HG03045 (cell line): ENCODE results near the gene GRK7.
"Not testable (repeated sequence)": the region's sequence is repeated elsewhere in the genome, so short reads cannot be mapped to it uniquely, and the experiment has no call there.

Experiments
- ATAC-seq: cut with Tn5 transposase; IDR thresholded peaks from one replicate; pipeline ENCODE4 v1.9.1; 2021; ENCODE audit warnings: mild to moderate bottlenecking, moderate library complexity; ENCODE audit not compliant: unreplicated experiment

The GRK7 gene

DNA sequence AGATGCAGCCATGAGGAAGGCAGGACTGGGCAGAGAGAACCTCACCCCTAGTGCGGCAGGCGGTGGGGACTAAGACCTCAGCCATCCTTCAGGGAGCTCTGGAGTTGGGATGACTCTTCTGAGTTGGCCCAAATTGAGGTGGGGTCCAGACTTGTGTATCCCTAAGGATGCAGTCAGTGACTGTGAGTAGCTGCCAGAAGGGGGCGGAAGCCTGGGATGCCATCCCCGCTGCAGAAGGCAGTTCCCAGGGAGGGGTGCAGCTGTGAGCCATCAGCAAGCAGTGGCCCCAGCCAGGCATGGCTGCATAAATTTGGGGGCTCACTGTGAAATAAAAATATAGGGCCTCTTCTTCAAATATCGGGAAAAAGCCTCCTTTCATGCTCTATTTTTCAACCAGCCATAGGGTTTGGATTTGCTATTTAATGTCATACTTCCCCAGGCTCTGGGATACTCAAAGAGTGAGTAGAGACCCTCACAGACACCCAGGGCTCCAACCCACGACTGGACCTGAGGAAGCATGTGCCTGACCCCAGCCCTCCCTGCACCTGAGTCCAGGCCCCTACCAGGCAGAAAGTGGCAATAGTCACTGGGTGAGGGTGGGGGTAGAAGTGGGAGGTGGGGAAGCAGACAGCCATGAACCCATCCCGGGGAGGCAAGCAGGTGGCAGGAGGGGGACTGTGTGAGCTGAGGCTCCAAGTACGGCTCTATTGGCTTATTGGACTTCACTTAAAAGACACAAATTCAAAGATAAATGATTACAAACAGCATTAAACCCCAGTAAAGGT, 30.5 kb downstream of the GRK7 start:
- no peak for ATAC-seq

DNA sequence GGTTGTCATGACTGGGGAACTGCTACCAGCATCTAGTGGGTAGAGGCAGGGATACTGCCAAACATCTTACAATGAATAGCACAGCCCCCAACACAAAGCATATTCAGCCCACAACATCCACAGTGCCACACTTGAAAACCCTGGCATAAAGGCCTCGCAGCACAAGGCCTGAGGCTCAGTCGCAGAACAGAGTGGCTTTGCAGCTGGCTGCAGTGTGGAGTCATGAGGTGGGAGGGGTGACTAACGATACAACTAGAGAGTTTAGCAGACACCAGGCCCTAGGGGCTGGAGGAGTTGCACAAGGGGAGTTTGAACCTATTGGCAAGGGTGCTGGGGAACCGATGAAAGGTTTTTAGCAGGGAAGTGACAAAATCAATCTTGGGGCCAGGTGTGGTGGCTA, 32.1 kb downstream of the GRK7 start:
- no peak for ATAC-seq

DNA sequence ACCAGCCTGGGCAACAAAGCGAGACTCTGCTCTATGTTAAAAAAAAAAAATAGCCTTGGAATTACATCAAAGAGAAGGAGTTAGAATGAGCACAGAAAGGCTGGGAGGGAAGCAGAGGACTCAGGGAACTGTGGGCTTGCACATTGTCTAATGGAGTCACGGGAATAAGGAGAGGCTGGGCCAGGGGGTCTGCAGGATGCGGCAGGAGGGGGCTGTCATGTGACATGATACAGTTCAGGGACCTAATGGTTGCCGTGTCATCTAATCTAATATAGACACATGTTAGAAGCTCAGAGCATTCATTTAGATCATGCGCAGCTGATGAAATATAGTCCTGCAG, 32.5 kb downstream of the GRK7 start:
- no peak for ATAC-seq

DNA sequence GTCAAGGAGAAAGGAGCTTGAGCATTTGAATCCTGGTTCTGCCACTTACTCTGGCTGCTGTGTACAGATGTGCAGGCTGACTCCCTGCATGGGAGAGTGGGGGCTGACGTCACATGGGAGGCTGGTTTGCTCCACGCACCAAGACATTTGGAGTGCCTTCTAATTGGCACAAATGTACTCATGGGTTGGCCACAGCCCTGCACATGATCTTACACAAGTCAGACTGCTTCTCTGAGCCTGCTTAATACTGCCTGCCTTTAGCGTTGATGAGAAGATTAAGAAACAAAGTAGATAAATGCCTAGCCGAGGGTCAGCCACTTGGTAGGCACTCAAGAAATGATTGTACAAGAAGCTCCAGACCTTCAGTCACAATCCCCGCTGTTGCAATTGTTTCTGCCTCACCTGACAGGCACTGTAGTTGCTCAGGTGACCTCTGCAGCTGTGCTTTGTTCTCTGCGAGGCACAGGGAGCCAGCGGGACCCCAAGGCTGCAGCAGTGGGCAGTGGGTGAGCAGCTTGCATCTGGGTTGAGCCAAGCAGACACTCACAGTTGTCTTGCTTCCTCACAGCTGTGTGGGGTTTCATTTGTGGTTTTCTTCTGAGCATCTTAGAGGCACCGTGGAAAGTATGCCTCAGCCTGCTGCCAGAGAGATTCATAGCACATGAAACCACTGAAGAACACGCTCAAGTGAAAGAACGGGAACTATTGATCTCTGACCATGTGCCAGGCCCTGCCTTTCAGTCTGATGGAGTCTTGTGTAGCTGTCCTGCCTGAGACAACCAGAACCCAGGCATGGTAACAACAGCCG, 33.1 kb downstream of the GRK7 start:
- peak; percentile 96 for ATAC-seq

DNA sequence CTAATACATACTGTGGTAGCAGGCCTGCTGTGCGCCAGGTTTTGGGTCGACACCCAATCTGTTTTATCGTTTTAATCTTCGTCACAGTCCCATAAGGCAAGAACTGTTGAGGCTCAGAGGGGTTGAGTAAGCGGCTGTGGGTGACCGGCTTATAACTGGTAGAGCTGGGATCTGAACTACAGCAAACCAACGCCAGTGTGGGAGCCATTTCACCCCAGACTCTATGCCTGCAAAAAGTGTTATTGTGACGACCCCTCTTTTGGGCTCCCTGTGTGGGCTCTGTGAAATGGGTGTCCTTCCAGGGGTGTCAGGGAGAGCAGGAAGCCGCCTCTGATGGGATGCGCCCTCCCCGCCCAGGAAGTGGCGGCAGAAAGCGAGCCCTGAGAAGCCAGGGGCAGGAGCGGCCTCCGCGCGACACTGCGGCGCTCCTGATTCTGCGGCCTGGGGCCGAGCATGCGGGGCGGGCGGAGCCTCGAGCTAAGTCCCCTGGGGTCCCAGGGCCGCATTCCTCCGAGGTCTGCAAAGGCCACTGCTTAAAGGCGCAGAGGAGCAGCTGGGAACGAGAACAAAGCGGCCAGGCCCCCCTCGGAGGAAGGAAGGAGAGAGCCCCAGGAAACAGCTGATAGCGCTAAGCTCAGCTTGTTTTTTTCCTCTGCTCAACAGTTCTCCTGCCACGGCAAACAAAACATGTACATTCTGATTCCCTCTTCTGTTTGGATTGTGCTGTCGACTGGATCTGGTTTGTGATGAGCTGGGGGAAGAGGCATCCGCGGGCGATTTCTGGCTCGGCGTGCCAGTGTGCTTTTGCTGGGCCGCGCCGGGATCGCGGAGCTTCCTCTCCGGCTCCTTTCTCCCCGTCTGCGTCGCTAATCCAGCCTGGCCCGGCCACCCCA, 33.9 kb downstream of the GRK7 start:
- ATAC-seq = peak; percentile 18

DNA sequence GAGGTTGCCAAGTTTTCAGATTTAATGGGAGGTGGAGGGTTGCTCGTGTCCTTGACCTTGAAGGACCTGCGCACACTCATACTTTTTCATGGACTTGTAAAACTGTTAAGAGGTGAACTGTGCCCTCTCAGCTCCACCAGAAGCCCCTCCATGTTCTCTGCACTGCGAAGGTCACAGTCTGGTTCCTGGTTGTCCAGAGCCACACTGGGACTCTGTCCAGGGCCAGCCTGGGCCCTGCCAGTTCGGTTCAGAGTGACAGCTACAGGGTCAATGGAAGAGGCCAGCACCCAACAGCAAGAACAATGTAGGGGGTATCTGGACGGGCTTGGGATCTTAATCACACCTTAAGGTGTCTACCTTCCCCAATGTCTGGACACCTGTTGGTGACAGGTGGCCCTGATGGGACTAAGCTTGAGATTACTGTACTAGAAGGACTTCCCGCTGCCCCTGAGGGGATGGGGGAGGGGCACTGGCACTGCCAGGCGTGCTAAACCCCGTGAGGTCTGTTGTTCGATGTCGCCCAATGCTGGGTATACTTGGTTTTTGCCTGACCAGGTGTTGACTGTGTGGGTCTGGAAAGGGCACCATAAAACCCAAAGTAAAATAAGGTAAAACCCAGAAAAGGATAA, 34.7 kb downstream of the GRK7 start:
- ATAC-seq = no peak

DNA sequence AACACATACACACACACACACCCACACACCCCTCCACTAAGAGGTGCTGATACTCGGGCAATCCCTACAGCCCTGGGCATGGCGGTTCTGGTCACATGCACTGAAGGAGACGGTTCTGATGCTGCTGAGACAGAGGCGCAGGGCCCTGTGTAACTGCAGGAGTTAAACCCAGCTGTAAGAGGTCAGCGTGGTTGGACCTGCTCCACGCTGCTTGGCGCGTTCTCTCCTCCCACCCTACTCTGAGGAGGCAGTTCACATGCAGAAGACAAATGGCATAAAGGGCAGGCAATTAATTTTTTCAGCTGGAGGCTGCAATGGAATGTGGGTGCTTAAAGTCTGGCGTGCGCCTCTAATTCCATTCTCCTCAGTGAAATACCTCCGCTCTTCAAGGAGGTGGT, 35.2 kb downstream of the GRK7 start:
- no peak for ATAC-seq

DNA sequence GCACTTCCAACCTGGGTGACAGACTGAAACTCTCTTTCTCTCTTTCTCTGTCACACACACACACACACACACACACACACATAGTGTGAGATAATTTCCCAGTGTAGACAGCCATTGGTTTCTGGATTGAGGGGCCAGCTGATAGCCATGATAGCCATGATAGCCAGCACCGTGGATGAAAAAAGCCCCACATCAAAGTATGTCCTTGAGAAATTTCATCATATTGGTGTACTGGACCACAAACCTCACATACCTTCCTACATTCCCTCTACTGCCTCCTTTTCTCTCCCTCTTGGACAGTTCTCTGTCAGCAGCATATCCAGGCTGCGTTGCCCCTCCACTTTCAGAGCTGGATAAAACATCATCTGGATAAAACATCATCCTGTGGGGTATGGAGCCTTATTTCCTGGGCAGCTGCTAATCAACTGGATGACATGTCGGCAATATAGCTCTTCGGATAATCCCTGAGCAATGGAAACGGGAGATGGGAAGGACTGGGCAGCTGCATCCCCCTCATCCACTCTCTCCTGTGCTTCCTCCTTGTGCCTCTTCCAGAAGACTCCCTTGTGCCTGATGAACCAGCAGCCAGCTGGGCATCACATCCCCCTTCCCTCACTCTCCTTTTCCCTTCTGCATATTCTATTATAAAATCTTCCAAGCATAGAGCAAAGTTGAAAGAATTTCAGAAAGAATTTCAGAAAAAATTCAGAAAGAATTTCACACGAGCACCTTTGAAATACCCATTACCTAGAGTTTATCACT, 39.3 kb downstream of the GRK7 start:
- ATAC-seq = no peak

DNA sequence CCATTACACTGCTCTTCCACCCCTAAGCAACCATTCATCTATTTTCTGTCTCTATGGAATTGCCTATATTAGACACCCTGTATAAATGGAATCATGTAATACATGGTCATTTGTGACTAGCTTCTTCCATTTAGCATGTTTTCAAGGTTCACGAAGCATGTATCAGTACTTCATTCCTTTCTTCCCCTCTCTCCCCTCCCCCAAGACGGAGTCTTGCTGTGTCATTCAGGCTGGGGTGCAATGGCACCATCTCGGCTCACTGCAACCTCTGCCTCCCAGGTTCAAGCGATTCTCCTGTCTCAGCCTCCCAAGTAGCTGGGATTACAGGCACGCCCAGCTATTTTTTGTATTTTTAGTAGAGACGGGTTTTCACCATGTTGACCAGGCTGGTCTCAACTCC, 40.3 kb downstream of the GRK7 start:
- not testable (repeated sequence) for ATAC-seq

DNA sequence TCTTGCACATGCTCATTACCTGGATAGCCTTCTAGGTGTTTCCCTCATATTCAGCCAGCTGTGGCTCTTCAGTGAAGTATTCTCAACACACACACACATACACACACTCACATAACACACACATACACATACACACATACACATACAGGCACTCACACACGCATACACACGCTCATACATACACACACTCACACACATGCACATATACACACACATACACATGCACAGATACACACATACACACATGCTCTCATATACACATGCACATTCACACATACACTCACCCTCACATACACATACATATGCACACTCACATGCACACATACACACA, 41.2 kb downstream of the GRK7 start:
- no peak for ATAC-seq

DNA sequence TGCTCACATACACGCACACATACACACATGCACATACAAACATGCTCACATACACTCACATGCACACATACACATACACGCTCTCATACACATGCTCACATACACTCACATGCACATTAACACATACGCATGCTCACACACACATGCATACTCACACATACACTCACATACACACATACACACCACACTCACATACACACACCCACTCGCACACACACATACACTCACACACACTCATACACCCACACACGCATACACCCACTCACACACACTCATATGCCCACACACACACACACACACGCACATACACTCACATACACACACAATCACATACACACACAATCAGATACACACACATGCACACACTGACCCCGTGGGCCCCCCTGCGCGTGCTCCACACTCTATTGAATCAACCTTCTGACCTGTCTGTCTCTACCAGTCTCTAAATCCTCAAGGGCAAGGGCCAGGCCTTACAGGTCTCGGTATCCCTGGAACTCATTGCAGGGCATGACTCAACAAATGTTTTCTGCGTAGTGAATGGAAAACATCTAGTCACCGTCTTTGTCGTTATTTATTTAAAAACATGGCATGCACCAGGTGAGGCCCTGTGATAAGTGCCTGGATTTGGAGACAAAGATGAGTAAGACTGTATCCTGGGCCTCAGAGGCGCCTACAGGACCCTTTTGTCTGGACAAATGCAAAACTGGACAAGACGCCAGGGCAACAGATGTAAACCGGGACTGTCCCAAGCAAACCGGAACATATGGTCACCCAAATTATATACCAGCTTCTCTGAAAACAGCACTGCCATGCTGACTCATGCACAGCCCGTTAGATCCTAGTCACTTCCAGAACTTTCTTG, 41.8 kb downstream of the GRK7 start:
- no peak for ATAC-seq

DNA sequence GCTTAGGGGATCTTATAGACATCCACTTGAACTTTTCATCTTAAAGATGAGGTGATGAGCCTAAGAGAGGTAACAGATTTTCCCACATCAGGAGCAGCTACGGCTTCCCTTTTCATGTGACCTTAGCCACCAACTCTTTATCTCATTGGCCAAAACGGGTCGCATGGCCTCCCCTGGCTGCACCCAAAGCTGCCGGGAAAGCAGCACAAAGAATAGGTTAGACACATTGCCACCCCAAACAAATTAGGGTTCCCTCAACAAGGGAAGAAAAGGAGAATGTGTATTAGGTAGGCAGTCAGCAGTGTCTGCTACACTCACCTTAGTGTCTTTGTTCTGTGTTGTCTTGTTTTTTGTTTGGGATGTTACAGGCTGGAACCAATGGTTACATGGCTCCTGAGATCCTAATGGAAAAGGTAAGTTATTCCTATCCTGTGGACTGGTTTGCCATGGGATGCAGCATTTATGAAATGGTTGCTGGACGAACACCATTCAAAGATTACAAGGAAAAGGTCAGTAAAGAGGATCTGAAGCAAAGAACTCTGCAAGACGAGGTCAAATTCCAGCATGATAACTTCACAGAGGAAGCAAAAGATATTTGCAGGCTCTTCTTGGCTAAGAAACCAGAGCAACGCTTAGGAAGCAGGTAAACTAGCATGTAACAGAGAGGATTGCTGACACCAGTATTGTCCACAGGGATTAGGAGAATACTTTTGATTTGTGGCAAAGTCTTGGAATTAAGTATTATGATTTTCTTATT, 44.2 kb downstream of the GRK7 start:
- ATAC-seq = no peak

DNA sequence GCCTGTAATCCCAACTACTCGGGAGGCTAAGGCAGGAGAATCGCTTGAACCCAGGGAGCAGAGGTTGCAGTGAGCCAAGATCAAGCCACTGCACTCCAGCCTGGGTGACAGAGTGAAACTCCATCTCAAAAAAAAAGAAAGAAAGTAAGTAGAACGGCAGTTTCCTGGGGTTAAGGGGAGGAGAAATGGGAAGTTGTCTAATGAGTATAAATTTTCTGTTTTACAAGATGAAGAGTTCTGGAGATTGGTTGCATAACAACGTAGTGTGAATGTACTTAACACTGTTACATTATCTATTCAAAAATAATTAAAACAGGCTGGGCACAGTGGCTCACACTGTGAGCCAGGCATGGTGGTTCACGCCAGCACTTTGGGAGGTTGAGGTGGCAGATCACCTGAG, 45.4 kb downstream of the GRK7 start:
- ATAC-seq = no peak

DNA sequence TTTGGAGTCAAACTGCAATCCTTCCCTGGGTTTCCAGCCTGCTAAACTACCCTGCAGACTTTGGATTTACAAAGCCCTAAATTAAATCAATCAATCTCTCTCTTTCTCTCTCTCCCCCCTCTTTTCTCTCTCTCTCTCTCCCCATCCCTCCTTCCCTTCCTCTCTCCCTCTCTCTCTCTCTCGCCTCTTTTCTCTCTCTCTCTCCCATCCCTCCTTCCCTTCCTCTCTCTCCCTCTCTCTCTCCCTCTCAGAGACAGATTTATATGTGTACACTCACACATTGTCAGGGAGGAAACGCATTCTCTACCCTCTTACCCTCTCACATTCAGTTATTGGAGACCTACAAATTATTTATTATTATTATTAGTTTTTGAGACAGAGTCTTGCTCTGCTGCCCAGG, 47.0 kb downstream of the GRK7 start:
- ATAC-seq = no peak

DNA sequence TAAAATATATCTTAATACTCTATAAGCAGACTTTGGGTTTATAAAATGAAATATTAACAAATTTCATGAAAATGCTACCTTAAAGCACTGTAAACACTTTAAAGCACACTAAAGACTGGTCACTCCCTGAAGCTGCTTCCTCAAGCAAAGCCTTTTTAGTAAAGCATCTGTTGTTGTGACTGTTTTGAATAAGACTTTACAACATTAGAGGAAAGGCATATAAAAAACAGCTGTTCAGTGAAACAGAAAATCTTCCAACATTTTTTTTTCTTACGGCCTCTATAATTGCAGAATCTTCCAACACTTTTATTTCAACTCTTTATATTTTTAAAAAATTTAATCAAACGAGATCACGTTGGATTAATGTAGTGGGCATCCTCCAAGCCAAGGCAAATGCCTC, 48.1 kb downstream of the GRK7 start:
- no peak for ATAC-seq

DNA sequence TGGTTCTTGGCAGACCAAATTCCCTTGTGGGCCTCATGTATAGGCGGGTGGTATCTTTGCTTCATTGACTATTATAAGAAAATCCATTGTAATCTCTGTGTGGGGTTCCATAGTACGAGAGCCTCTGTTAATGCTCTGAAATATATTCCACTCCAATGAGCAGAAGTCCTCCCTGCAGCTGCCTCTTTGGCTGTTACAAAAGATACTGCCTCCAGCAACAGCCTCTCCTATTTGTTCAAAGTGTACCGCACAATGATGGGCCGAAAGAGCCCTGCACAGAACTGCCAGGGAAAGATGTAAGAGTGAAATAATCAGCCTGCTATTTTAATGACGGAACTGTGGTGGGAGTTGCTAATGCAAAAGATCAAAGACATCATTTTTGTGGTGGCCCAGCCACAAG, 48.9 kb downstream of the GRK7 start:
- ATAC-seq = no peak

DNA sequence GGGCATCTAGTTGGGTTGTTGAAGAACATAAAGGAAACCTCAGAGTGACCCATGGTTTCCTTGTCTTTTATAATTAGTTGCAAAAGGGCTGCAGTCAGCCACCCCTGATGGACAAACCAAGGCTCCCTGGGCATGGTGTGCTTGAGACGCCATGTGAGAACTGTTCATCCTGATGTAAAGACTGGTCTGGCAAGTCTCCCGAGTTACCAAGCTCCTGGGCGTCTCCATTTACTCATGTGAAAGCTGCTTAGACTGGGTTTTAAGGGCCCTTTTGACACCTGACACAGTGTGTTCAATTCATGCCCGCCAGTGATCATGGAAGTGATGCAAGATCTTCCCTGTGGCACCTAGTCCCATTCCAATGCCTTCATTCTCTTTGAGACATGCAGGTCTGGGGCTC, 49.4 kb downstream of the GRK7 start:
- no peak for ATAC-seq
